IMR-90 (cell line): ENCODE results near the gene TTLL4. TPM values are rescaled to one million over a fixed set of nuclear protein-coding genes. Genes with fewer than 3 reads are reported as not detected.

Source experiments
- ATAC-seq: fragments of 200-7000 bp; cut with Tn5 transposase; 2 replicates; pipeline ENCODE4 v1.9.1; 2020; ENCODE audit warnings: low read depth, mild to moderate bottlenecking, moderate library complexity
- BruUV-seq: library from RNA; stranded (reverse); fragments of 400-500 nt; replicated peaks from 2 replicates; lab custom pipeline; 2021; lab: Mats Ljungman, UMichigan
- CTCF ChIA-PET: fragments of 300-600 bp; formaldehyde crosslinking; extraction: SDS; loops from one replicate; lab custom pipeline; 2021; ENCODE audit warnings: antibody characterized with exemption; lab: Yijun Ruan, JAX
- POLR2A ChIA-PET: fragments of 300-600 bp; sonication (Branson Sonifier 250); formaldehyde crosslinking; loops from one replicate; lab custom pipeline; 2022; ENCODE audit warnings: antibody characterized with exemption; ENCODE audit not compliant: unreplicated experiment; lab: Charles Lee
- DNase-seq: peaks from one replicate; pipeline ENCODE4 v3.0.0; 2013
- H2AFZ ChIP-seq: replicated peaks from 2 replicates; pipeline ENCODE3; 2013; ENCODE audit warnings: low read length, mild to moderate bottlenecking; ENCODE audit not compliant: poor library complexity
- H2AK5ac ChIP-seq: 2 replicates; pipeline ENCODE4 v1.6.1; 2013; ENCODE audit warnings: low read depth, low read length, inconsistent platforms
- H2AK9ac ChIP-seq: replicated peaks from 2 replicates; pipeline ENCODE3; 2013; ENCODE audit warnings: mild to moderate bottlenecking, low read depth, low read length, moderate library complexity; ENCODE audit not compliant: poor library complexity
- H2BK120ac ChIP-seq: 2 replicates; pipeline ENCODE4 v1.6.1; 2013; ENCODE audit warnings: low read depth, low read length, inconsistent platforms
- H2BK15ac ChIP-seq: 3 replicates; pipeline ENCODE4 v1.6.1; 2013; ENCODE audit warnings: low read depth, low read length, inconsistent platforms
- H2BK20ac ChIP-seq: 2 replicates; pipeline ENCODE4 v1.6.1; 2013; ENCODE audit warnings: low read depth, mild to moderate bottlenecking, inconsistent platforms, low read length, moderate library complexity
- H2BK5ac ChIP-seq: 2 replicates; pipeline ENCODE4 v1.6.1; 2013; ENCODE audit warnings: mild to moderate bottlenecking, low read depth, low read length, inconsistent platforms; ENCODE audit not compliant: poor library complexity, severe bottlenecking
- H3K14ac ChIP-seq: replicated peaks from 2 replicates; pipeline ENCODE4 v1.6.1; 2013; ENCODE audit warnings: low read depth, low read length, inconsistent platforms
- H3K18ac ChIP-seq: 2 replicates; pipeline ENCODE4 v1.6.1; 2013; ENCODE audit warnings: low read depth, low read length, control low read depth
- H3K23ac ChIP-seq: 2 replicates; pipeline ENCODE4 v1.6.1; 2013; ENCODE audit warnings: low read depth, low read length, inconsistent platforms
- H3K27ac ChIP-seq: 2 replicates; pipeline ENCODE4 v1.5.1; 2013; ENCODE audit warnings: mild to moderate bottlenecking, control low read depth, low read length; ENCODE audit not compliant: insufficient read depth
- H3K27me3 ChIP-seq: 2 replicates; pipeline ENCODE4 v1.6.1; 2013; ENCODE audit warnings: low read length; ENCODE audit not compliant: control insufficient read depth, insufficient read depth
- H3K36me3 ChIP-seq: 2 replicates; pipeline ENCODE4 v1.6.1; 2013; ENCODE audit warnings: low read length, mixed read lengths; ENCODE audit not compliant: control insufficient read depth, insufficient read depth
- H3K4ac ChIP-seq: 2 replicates; pipeline ENCODE4 v1.6.1; 2013; ENCODE audit warnings: low read depth, low read length, inconsistent platforms
- H3K4me1 ChIP-seq: 2 replicates; pipeline ENCODE4 v1.6.1; 2013; ENCODE audit warnings: low read length, mixed read lengths; ENCODE audit not compliant: control insufficient read depth, insufficient read depth
- H3K4me2 ChIP-seq: 2 replicates; pipeline ENCODE4 v1.6.1; 2013; ENCODE audit warnings: low read depth, mild to moderate bottlenecking, control low read depth, low read length, moderate library complexity
- H3K4me3 ChIP-seq: 2 replicates; pipeline ENCODE4 v1.5.1; 2013; ENCODE audit warnings: low read depth, mild to moderate bottlenecking, control low read depth, low read length, moderate library complexity; ENCODE audit not compliant: insufficient read depth
- H3K56ac ChIP-seq: 2 replicates; pipeline ENCODE4 v1.6.1; 2013; ENCODE audit warnings: low read length, inconsistent platforms; ENCODE audit not compliant: insufficient read depth; ENCODE audit errors: extremely low read depth
- H3K79me1 ChIP-seq, 2 experiments: 2 replicates each; pipeline ENCODE4 v1.6.1; 2013; ENCODE audit warnings: low read length in 2 of 2, inconsistent platforms in 1 of 2, low read depth in 1 of 2
- H3K9ac ChIP-seq: 2 replicates; pipeline ENCODE4 v1.6.1; 2013; ENCODE audit warnings: low read depth, low read length, control low read depth
- H3K9me1 ChIP-seq: 2 replicates; pipeline ENCODE4 v1.6.1; 2013; ENCODE audit warnings: low read length, inconsistent platforms; ENCODE audit not compliant: insufficient read depth
- H3K9me3 ChIP-seq: 2 replicates; pipeline ENCODE4 v1.6.1; 2013; ENCODE audit warnings: low read length; ENCODE audit not compliant: control insufficient read depth, insufficient read depth
- H4K20me1 ChIP-seq: 2 replicates; pipeline ENCODE4 v1.6.1; 2013; ENCODE audit warnings: low read length, inconsistent platforms; ENCODE audit not compliant: insufficient read depth
- H4K5ac ChIP-seq: 2 replicates; pipeline ENCODE4 v1.6.1; 2013; ENCODE audit warnings: mild to moderate bottlenecking, low read depth, low read length, control low read depth
- H4K8ac ChIP-seq, 2 experiments: 2 replicates each; pipeline ENCODE4 v1.6.1; 2013; ENCODE audit warnings: low read depth in 2 of 2, low read length in 2 of 2, control low read depth in 1 of 2, inconsistent platforms in 1 of 2
- H4K91ac ChIP-seq: 2 replicates; pipeline ENCODE4 v1.6.1; 2013; ENCODE audit warnings: low read depth, low read length, inconsistent platforms; ENCODE audit not compliant: insufficient read depth
- BHLHE40 ChIP-seq: fragments of 150-350 bp; IDR thresholded peaks from 2 replicates; pipeline ENCODE4 v1.6.1; 2016; ENCODE audit warnings: mild to moderate bottlenecking, low read depth, low read length
- CEBPB ChIP-seq: IDR thresholded peaks from 2 replicates; pipeline ENCODE4 v1.6.1; 2012; ENCODE audit warnings: low read depth, low read length, improper control_type of control experiment
- CHD1 ChIP-seq: IDR thresholded peaks from 2 replicates; pipeline ENCODE4 v1.6.1; 2012; ENCODE audit warnings: low read depth, low read length, improper control_type of control experiment
- FOS ChIP-seq: fragments of 150-350 bp; IDR thresholded peaks from 2 replicates; pipeline ENCODE4 v1.6.1; 2016; ENCODE audit warnings: low read depth, low read length
- MAFK ChIP-seq: IDR thresholded peaks from 2 replicates; pipeline ENCODE4 v1.6.1; 2012; ENCODE audit warnings: low read depth, low read length, improper control_type of control experiment
- MAZ ChIP-seq: IDR thresholded peaks from 2 replicates; pipeline ENCODE4 v1.6.1; 2012; ENCODE audit warnings: low read depth, mild to moderate bottlenecking, low read length, improper control_type of control experiment, moderate library complexity, borderline replicate concordance
- MXI1 ChIP-seq: IDR thresholded peaks from 2 replicates; pipeline ENCODE4 v1.6.1; 2012; ENCODE audit warnings: low read depth, mild to moderate bottlenecking, low read length, moderate library complexity, borderline replicate concordance
- NFE2L2 ChIP-seq: fragments of 150-350 bp; IDR thresholded peaks from 2 replicates; pipeline ENCODE4 v1.6.1; 2016; ENCODE audit warnings: low read depth, mild to moderate bottlenecking, low read length
- POLR2A ChIP-seq: IDR thresholded peaks from 2 replicates; pipeline ENCODE4 v1.6.1; 2012; ENCODE audit warnings: mild to moderate bottlenecking, low read depth, low read length
- RAD21 ChIP-seq: IDR thresholded peaks from 2 replicates; pipeline ENCODE4 v1.6.1; 2012; ENCODE audit warnings: low read length, improper control_type of control experiment
- RCOR1 ChIP-seq: IDR thresholded peaks from 2 replicates; pipeline ENCODE4 v1.6.1; 2012; ENCODE audit warnings: mild to moderate bottlenecking, low read length, improper control_type of control experiment; ENCODE audit not compliant: insufficient replicate concordance
- RFX5 ChIP-seq: IDR thresholded peaks from 2 replicates; pipeline ENCODE4 v1.8.0; 2012; ENCODE audit warnings: low read depth, mild to moderate bottlenecking, low read length, moderate library complexity
- SMC3 ChIP-seq: fragments of 150-350 bp; IDR thresholded peaks from 2 replicates; pipeline ENCODE4 v1.6.1; 2016; ENCODE audit warnings: low read depth, mild to moderate bottlenecking, antibody characterized with exemption, low read length, moderate library complexity
- WGBS, 2 experiments: methylation state at CpG; one replicate each; pipeline versions ENCODE4 v1.1.5 to v1.1.7; 2013; ENCODE audit warnings: missing lambda C conversion rate in 2 of 2; ENCODE audit not compliant: insufficient read length in 1 of 2; ENCODE audit errors: extremely low coverage in 2 of 2; 5-methylcytosine and 5-hydroxymethylcytosine counted together
- dilution Hi-C: fragments of 300-500 bp; cut with HindIII; formaldehyde crosslinking; loops from one replicate; pipeline ENCODE4 v1.14.3; 2018; ENCODE audit warnings: low sequenced_read_pairs; ENCODE audit not compliant: unreplicated experiment
- in situ Hi-C: fragments of 300-500 bp; cut with MboI; formaldehyde crosslinking; loops from 3 replicates; pipeline ENCODE4 v1.14.3; 2019; ENCODE audit warnings: low sequenced_read_pairs, inconsistent platforms, mixed read lengths
- intact Hi-C: fragments of 100-400 bp; cut with micrococcal nuclease; formaldehyde crosslinking; loops from 2 replicates; pipeline ENCODE4 v1.10.0; 2022
- polyA plus RNA-seq, 3 experiments: library from polyadenylated mRNA; depleted of rRNA; stranded (reverse); fragments of >200 nt; gene quantifications; 2 replicates each; pipeline ENCODE4 v1.2.3, GENCODE V29; 2012; ENCODE audit warnings: low replicate concordance in 1 of 3
- total RNA-seq: library from RNA; depleted of rRNA; stranded (reverse); fragments of >200 nt; gene quantifications from 2 replicates; pipeline ENCODE4 v1.2.3, GENCODE V29; 2012
- TF ChIP-seq, protein P1 (sequence below): fragments of 150-350 bp; IDR thresholded peaks from 2 replicates; pipeline ENCODE4 v1.6.1; 2017; ENCODE audit warnings: mild to moderate bottlenecking, antibody characterized with exemption, low read length, low read depth
- TF ChIP-seq, protein P2 (sequence below): conservative IDR thresholded peaks from 2 replicates; pipeline ENCODE4 v1.5.1; 2012; ENCODE audit warnings: mild to moderate bottlenecking, low read depth, low read length, improper control_type of control experiment

Gene TTLL4
- total and polyA plus RNA-seq, 2 of the 4 experiments (the other 2 are of a cell fraction), result 9.0 to 22.9 TPM

- Histone ChIP-seq H3K36me3 (peaks cover 18% of the 10 kb centered on the region), H2AK9ac (peak overlapping the region; percentile 74), H3K56ac (no peak overlapping the region), H3K9me1 (no peaks in the 10 kb centered on the region), H3K4me2 (peak overlapping the region; percentile 76), H3K79me1 (peaks cover 39% of the 10 kb centered on the region in 2 experiments), H4K20me1 (peaks cover 13% of the 10 kb centered on the region; the same call in 1 of the 2 replicates), H2BK15ac (no peak overlapping the region), H2BK120ac (no peak overlapping the region), H2AFZ (peak overlapping the region; percentile 96), H3K9me3 (no peaks in the 10 kb centered on the region), H4K8ac (peak overlapping the region; percentile 70 to 95), H3K9ac (peak overlapping the region; percentile 87), H4K5ac (peak overlapping the region; percentile 72), H4K91ac (peak overlapping the region; percentile 19; the same call in 1 of the 2 replicates), H3K27me3 (no peaks in the 10 kb centered on the region), H3K4ac (peak overlapping the region; percentile 76), H3K14ac (peak overlapping the region; percentile 85; the same call in 1 of the 2 replicates), H3K4me1 (peaks cover 2% of the 10 kb centered on the region; the same call in 1 of the 2 replicates), H3K27ac (peak overlapping the region; percentile 81), H2BK5ac (peak overlapping the region; percentile 56), H3K18ac (no peak overlapping the region), H3K4me3 (peak overlapping the region; percentile 75), H2BK20ac (no peak overlapping the region), H2AK5ac (peak overlapping the region; percentile 62), H3K23ac (0 out of 2 replicates have a peak overlapping the region, but pooled peaks have one; percentile 18)
- dilution Hi-C loops, result no loop called here
- CTCF ChIA-PET, result interaction anchor here (2.8 kb wide), 1 partner anchor 16 kb away, joined by 7 read pairs; no protein-coding TSS in a partner anchor
- peak; percentile 20 for DNase-seq
- 81% methylated on average over 5 of the region's 12 CpGs; no CpG with 5 or more reads in 1 of the 2 experiments for WGBS, 2 experiments
- POLR2A ChIA-PET, result no interaction called here
- intact Hi-C loops, result no loop called here
- BruUV-seq, result TSS peak; percentile 57
- in situ Hi-C loops, result no loop called here
- no peak; the same call in 1 of the 2 replicates for ATAC-seq
- TF ChIP-seq SMC3 (no peak), RAD21 (no peak), CEBPB (no peak), CHD1 (no peak), MXI1 (no peak), RFX5 (no peak), POLR2A (no peak), RCOR1 (no peak), FOS (no peak), MAFK (no peak), BHLHE40 (no peak), NFE2L2 (no peak), MAZ (no peak)
- TF ChIP-seq, protein P1, sequence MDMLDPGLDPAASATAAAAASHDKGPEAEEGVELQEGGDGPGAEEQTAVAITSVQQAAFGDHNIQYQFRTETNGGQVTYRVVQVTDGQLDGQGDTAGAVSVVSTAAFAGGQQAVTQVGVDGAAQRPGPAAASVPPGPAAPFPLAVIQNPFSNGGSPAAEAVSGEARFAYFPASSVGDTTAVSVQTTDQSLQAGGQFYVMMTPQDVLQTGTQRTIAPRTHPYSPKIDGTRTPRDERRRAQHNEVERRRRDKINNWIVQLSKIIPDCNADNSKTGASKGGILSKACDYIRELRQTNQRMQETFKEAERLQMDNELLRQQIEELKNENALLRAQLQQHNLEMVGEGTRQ, result no peak
- TF ChIP-seq, protein P2, sequence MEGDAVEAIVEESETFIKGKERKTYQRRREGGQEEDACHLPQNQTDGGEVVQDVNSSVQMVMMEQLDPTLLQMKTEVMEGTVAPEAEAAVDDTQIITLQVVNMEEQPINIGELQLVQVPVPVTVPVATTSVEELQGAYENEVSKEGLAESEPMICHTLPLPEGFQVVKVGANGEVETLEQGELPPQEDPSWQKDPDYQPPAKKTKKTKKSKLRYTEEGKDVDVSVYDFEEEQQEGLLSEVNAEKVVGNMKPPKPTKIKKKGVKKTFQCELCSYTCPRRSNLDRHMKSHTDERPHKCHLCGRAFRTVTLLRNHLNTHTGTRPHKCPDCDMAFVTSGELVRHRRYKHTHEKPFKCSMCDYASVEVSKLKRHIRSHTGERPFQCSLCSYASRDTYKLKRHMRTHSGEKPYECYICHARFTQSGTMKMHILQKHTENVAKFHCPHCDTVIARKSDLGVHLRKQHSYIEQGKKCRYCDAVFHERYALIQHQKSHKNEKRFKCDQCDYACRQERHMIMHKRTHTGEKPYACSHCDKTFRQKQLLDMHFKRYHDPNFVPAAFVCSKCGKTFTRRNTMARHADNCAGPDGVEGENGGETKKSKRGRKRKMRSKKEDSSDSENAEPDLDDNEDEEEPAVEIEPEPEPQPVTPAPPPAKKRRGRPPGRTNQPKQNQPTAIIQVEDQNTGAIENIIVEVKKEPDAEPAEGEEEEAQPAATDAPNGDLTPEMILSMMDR, result no peak
These were observed 39.5 kb upstream of the TTLL4 start for GRCh38 chr2:218671097-218671653.
